NB4 (cell line): ENCODE results near the gene IFNL2.

Experiments
- DNase-seq: peaks from one replicate; pipeline ENCODE4 v3.0.0; 2010; ENCODE audit warnings: low read depth
- H3K4me3 ChIP-seq: one replicate; pipeline ENCODE4 v1.5.1; 2011; ENCODE audit warnings: mild to moderate bottlenecking, low read depth, low read length, moderate library complexity
- MAX ChIP-seq: IDR thresholded peaks from 2 replicates; pipeline ENCODE4 v1.6.1; 2011; ENCODE audit warnings: low read depth, low read length
- MYC ChIP-seq: IDR thresholded peaks from 2 replicates; pipeline ENCODE4 v1.6.1; 2011; ENCODE audit warnings: low read depth, low read length
- POLR2A ChIP-seq: IDR thresholded peaks from 2 replicates; pipeline ENCODE4 v1.6.1; 2011; ENCODE audit warnings: mild to moderate bottlenecking; ENCODE audit not compliant: insufficient read length; ENCODE audit errors: extremely low read depth
- TF ChIP-seq, protein P1 (sequence below): IDR thresholded peaks from one replicate; pipeline ENCODE4 v1.5.1; 2012; ENCODE audit warnings: low read depth, low read length

IFNL2 gene

DNA sequence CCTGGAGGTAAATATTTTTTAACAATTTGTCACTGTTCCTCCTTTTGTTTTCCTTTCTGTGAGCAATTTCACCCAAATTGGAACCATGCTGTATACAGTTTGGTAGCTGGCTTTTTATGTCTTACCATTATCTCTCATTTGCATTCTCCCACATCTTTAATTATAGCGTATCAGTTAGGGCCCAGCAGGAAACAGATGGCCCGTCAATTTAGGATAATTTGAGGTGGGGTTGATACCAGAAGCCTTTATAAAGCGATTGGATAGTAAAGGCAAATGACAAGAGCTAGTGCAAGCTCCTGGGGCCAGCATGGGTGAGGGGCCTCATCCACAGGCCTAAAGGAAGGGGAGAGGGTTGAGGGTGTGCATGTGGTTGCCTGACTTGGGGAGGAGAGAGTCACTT is 15.7 kb upstream of the IFNL2 start:
- H3K4me3 ChIP-seq, result no peak overlapping the region
- DNase-seq, result no peak
- TF ChIP-seq, protein P1, sequence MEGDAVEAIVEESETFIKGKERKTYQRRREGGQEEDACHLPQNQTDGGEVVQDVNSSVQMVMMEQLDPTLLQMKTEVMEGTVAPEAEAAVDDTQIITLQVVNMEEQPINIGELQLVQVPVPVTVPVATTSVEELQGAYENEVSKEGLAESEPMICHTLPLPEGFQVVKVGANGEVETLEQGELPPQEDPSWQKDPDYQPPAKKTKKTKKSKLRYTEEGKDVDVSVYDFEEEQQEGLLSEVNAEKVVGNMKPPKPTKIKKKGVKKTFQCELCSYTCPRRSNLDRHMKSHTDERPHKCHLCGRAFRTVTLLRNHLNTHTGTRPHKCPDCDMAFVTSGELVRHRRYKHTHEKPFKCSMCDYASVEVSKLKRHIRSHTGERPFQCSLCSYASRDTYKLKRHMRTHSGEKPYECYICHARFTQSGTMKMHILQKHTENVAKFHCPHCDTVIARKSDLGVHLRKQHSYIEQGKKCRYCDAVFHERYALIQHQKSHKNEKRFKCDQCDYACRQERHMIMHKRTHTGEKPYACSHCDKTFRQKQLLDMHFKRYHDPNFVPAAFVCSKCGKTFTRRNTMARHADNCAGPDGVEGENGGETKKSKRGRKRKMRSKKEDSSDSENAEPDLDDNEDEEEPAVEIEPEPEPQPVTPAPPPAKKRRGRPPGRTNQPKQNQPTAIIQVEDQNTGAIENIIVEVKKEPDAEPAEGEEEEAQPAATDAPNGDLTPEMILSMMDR, result no peak
- TF ChIP-seq MAX, result no peak
- TF ChIP-seq MYC, result no peak
- TF ChIP-seq POLR2A, result no peak

DNA sequence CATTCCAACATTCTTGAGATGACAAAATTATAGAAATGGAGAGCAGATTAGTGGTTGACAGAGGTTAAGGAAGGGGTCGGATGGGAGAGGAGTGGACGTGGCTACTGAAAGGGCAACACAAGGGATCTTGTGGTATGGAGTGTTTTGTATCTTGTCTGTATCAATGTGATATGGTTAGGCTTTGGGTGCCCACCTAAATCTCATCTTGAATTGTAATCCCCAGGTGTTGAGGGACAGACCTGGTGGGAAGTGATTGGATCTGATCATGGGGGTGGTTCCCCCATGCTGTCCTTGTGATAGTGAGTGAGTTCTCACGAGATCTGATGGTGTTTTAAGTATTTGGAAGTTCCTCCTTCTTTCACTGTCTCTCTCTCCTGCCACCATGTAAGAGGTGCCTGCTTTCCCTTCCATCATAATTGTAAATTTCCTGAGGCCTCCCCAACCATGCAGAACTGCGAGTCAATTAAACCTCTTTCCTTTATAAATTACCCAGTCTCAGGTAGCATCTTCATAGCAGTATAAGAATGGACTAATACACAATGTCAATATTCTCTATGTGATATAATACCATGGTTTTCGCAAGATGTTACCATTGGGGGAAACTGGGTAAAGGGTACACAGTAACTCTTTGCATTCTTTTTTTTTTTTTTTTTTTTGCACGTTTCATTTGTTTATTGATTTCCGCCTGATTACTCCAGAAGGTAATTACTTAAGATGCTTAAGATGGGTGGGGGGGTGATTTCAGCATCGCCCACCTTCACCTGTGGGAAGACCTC is 14.6 kb upstream of the IFNL2 start:
- TF ChIP-seq MAX, result no peak
- no peak for TF ChIP-seq POLR2A
- TF ChIP-seq, protein P1, result no peak
- TF ChIP-seq MYC, result no peak
- no peak overlapping the region for H3K4me3 ChIP-seq
- DNase-seq, result no peak

- no peak overlapping the region for H3K4me3 ChIP-seq
- no peak for DNase-seq
- TF ChIP-seq, protein P1, result no peak
- TF ChIP-seq MYC, result no peak
- TF ChIP-seq MAX, result no peak
- TF ChIP-seq POLR2A, result no peak
Measured at GRCh38 chr19:39254531-39255345, 13.5 kb upstream of the IFNL2 start.

DNA sequence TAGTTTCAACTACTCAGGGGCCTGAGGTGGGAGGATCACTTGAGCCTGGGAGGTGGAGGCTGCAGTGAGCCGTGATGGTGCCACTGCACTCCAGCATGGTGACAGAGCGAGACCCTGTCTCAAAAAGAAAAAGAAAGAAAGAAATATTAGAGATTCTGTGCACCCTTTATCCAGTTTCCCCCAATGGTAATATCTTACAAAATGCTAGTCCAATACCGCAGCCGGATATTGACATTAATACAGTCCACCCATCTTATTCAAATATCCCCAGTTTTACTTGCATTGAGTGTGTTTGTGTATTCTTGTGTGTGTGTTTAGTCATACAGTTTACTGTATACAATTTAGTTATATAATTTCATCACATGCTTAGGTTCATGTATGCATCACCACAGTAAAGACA is 11.0 kb upstream of the IFNL2 start:
- no peak overlapping the region for H3K4me3 ChIP-seq
- DNase-seq, result no peak
- no peak for TF ChIP-seq POLR2A

DNA sequence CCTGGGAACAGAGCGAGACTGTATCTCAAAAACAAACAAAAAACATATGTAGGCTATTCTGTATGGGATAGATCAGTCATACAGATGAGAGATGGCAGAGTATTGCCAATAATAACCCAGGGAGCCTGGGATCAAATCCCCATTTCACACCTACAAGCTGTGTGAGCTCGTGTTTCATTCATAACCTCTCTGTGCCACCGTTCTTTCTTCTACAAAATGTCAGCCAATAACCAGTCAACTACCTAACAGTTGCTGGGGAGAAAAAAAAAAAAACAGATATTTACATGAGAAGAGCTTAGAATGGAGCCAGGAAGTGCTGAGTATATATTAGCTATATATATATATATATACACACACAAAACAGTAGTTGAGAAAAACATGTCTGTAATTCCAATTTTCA is 6.5 kb upstream of the IFNL2 start:
- H3K4me3 ChIP-seq, result no peak overlapping the region
- DNase-seq, result no peak
- TF ChIP-seq POLR2A, result no peak
- no peak for TF ChIP-seq MYC
- TF ChIP-seq, protein P1, result no peak
- TF ChIP-seq MAX, result no peak

DNA sequence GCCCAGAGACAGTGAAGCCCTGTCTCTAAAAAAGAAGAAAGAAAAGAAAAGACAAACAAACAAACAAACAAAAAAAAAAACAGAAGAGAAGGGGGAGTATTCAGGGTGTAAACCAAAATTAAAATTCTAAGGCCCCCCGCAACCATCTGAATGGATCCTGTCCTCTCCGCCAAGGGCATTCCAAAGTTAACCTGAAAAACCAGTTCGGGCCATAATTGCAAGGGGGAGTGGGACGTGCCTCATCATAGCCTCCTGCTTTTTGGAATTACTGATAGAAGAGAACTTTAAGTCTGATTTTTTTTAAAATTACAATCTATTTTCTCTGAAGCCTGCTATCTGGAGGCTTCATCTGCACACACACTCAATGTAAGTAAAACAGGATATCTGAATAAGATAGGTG is 5.7 kb upstream of the IFNL2 start:
- no peak for DNase-seq
- TF ChIP-seq, protein P1, result no peak
- TF ChIP-seq MAX, result no peak
- TF ChIP-seq MYC, result no peak
- H3K4me3 ChIP-seq, result no peak overlapping the region
